IMR-90 (cell line): ENCODE results near the gene HYPK. TPM values are rescaled to one million over a fixed set of nuclear protein-coding genes. Genes with fewer than 3 reads are reported as not detected.

ENCODE experiments used
- ATAC-seq: fragments of 200-7000 bp; cut with Tn5 transposase; 2 replicates; pipeline ENCODE4 v1.9.1; 2020; ENCODE audit warnings: low read depth, mild to moderate bottlenecking, moderate library complexity
- BruUV-seq: library from RNA; stranded (reverse); fragments of 400-500 nt; replicated peaks from 2 replicates; lab custom pipeline; 2021; lab: Mats Ljungman, UMichigan
- CTCF ChIA-PET: fragments of 300-600 bp; formaldehyde crosslinking; extraction: SDS; loops from one replicate; lab custom pipeline; 2021; ENCODE audit warnings: antibody characterized with exemption; lab: Yijun Ruan, JAX
- POLR2A ChIA-PET: fragments of 300-600 bp; sonication (Branson Sonifier 250); formaldehyde crosslinking; loops from one replicate; lab custom pipeline; 2022; ENCODE audit warnings: antibody characterized with exemption; ENCODE audit not compliant: unreplicated experiment; lab: Charles Lee
- DNase-seq: peaks from one replicate; pipeline ENCODE4 v3.0.0; 2013
- H2AFZ ChIP-seq: replicated peaks from 2 replicates; pipeline ENCODE3; 2013; ENCODE audit warnings: low read length, mild to moderate bottlenecking; ENCODE audit not compliant: poor library complexity
- H2AK5ac ChIP-seq: 2 replicates; pipeline ENCODE4 v1.6.1; 2013; ENCODE audit warnings: low read depth, low read length, inconsistent platforms
- H2AK9ac ChIP-seq: replicated peaks from 2 replicates; pipeline ENCODE3; 2013; ENCODE audit warnings: mild to moderate bottlenecking, low read depth, low read length, moderate library complexity; ENCODE audit not compliant: poor library complexity
- H2BK120ac ChIP-seq: 2 replicates; pipeline ENCODE4 v1.6.1; 2013; ENCODE audit warnings: low read depth, low read length, inconsistent platforms
- H2BK15ac ChIP-seq: 3 replicates; pipeline ENCODE4 v1.6.1; 2013; ENCODE audit warnings: low read depth, low read length, inconsistent platforms
- H2BK20ac ChIP-seq: 2 replicates; pipeline ENCODE4 v1.6.1; 2013; ENCODE audit warnings: low read depth, mild to moderate bottlenecking, inconsistent platforms, low read length, moderate library complexity
- H2BK5ac ChIP-seq: 2 replicates; pipeline ENCODE4 v1.6.1; 2013; ENCODE audit warnings: mild to moderate bottlenecking, low read depth, low read length, inconsistent platforms; ENCODE audit not compliant: poor library complexity, severe bottlenecking
- H3K14ac ChIP-seq: replicated peaks from 2 replicates; pipeline ENCODE4 v1.6.1; 2013; ENCODE audit warnings: low read depth, low read length, inconsistent platforms
- H3K18ac ChIP-seq: 2 replicates; pipeline ENCODE4 v1.6.1; 2013; ENCODE audit warnings: low read depth, low read length, control low read depth
- H3K23ac ChIP-seq: 2 replicates; pipeline ENCODE4 v1.6.1; 2013; ENCODE audit warnings: low read depth, low read length, inconsistent platforms
- H3K27ac ChIP-seq: 2 replicates; pipeline ENCODE4 v1.5.1; 2013; ENCODE audit warnings: mild to moderate bottlenecking, control low read depth, low read length; ENCODE audit not compliant: insufficient read depth
- H3K27me3 ChIP-seq: 2 replicates; pipeline ENCODE4 v1.6.1; 2013; ENCODE audit warnings: low read length; ENCODE audit not compliant: control insufficient read depth, insufficient read depth
- H3K36me3 ChIP-seq: 2 replicates; pipeline ENCODE4 v1.6.1; 2013; ENCODE audit warnings: low read length, mixed read lengths; ENCODE audit not compliant: control insufficient read depth, insufficient read depth
- H3K4ac ChIP-seq: 2 replicates; pipeline ENCODE4 v1.6.1; 2013; ENCODE audit warnings: low read depth, low read length, inconsistent platforms
- H3K4me1 ChIP-seq: 2 replicates; pipeline ENCODE4 v1.6.1; 2013; ENCODE audit warnings: low read length, mixed read lengths; ENCODE audit not compliant: control insufficient read depth, insufficient read depth
- H3K4me2 ChIP-seq: 2 replicates; pipeline ENCODE4 v1.6.1; 2013; ENCODE audit warnings: low read depth, mild to moderate bottlenecking, control low read depth, low read length, moderate library complexity
- H3K4me3 ChIP-seq: 2 replicates; pipeline ENCODE4 v1.5.1; 2013; ENCODE audit warnings: low read depth, mild to moderate bottlenecking, control low read depth, low read length, moderate library complexity; ENCODE audit not compliant: insufficient read depth
- H3K56ac ChIP-seq: 2 replicates; pipeline ENCODE4 v1.6.1; 2013; ENCODE audit warnings: low read length, inconsistent platforms; ENCODE audit not compliant: insufficient read depth; ENCODE audit errors: extremely low read depth
- H3K79me1 ChIP-seq, 2 experiments: 2 replicates each; pipeline ENCODE4 v1.6.1; 2013; ENCODE audit warnings: low read length in 2 of 2, inconsistent platforms in 1 of 2, low read depth in 1 of 2
- H3K9ac ChIP-seq: 2 replicates; pipeline ENCODE4 v1.6.1; 2013; ENCODE audit warnings: low read depth, low read length, control low read depth
- H3K9me1 ChIP-seq: 2 replicates; pipeline ENCODE4 v1.6.1; 2013; ENCODE audit warnings: low read length, inconsistent platforms; ENCODE audit not compliant: insufficient read depth
- H3K9me3 ChIP-seq: 2 replicates; pipeline ENCODE4 v1.6.1; 2013; ENCODE audit warnings: low read length; ENCODE audit not compliant: control insufficient read depth, insufficient read depth
- H4K20me1 ChIP-seq: 2 replicates; pipeline ENCODE4 v1.6.1; 2013; ENCODE audit warnings: low read length, inconsistent platforms; ENCODE audit not compliant: insufficient read depth
- H4K5ac ChIP-seq: 2 replicates; pipeline ENCODE4 v1.6.1; 2013; ENCODE audit warnings: mild to moderate bottlenecking, low read depth, low read length, control low read depth
- H4K8ac ChIP-seq, 2 experiments: 2 replicates each; pipeline ENCODE4 v1.6.1; 2013; ENCODE audit warnings: low read depth in 2 of 2, low read length in 2 of 2, control low read depth in 1 of 2, inconsistent platforms in 1 of 2
- H4K91ac ChIP-seq: 2 replicates; pipeline ENCODE4 v1.6.1; 2013; ENCODE audit warnings: low read depth, low read length, inconsistent platforms; ENCODE audit not compliant: insufficient read depth
- BHLHE40 ChIP-seq: fragments of 150-350 bp; IDR thresholded peaks from 2 replicates; pipeline ENCODE4 v1.6.1; 2016; ENCODE audit warnings: mild to moderate bottlenecking, low read depth, low read length
- CEBPB ChIP-seq: IDR thresholded peaks from 2 replicates; pipeline ENCODE4 v1.6.1; 2012; ENCODE audit warnings: low read depth, low read length, improper control_type of control experiment
- CHD1 ChIP-seq: IDR thresholded peaks from 2 replicates; pipeline ENCODE4 v1.6.1; 2012; ENCODE audit warnings: low read depth, low read length, improper control_type of control experiment
- CTCF ChIP-seq: conservative IDR thresholded peaks from 2 replicates; pipeline ENCODE4 v1.5.1; 2012; ENCODE audit warnings: mild to moderate bottlenecking, low read depth, low read length, improper control_type of control experiment
- ELK1 ChIP-seq: fragments of 150-350 bp; IDR thresholded peaks from 2 replicates; pipeline ENCODE4 v1.6.1; 2016; ENCODE audit warnings: low read depth, mild to moderate bottlenecking, low read length, moderate library complexity, borderline replicate concordance
- FOS ChIP-seq: fragments of 150-350 bp; IDR thresholded peaks from 2 replicates; pipeline ENCODE4 v1.6.1; 2016; ENCODE audit warnings: low read depth, low read length
- MAFK ChIP-seq: IDR thresholded peaks from 2 replicates; pipeline ENCODE4 v1.6.1; 2012; ENCODE audit warnings: low read depth, low read length, improper control_type of control experiment
- MAZ ChIP-seq: IDR thresholded peaks from 2 replicates; pipeline ENCODE4 v1.6.1; 2012; ENCODE audit warnings: low read depth, mild to moderate bottlenecking, low read length, improper control_type of control experiment, moderate library complexity, borderline replicate concordance
- MXI1 ChIP-seq: IDR thresholded peaks from 2 replicates; pipeline ENCODE4 v1.6.1; 2012; ENCODE audit warnings: low read depth, mild to moderate bottlenecking, low read length, moderate library complexity, borderline replicate concordance
- NFE2L2 ChIP-seq: fragments of 150-350 bp; IDR thresholded peaks from 2 replicates; pipeline ENCODE4 v1.6.1; 2016; ENCODE audit warnings: low read depth, mild to moderate bottlenecking, low read length
- POLR2A ChIP-seq: IDR thresholded peaks from 2 replicates; pipeline ENCODE4 v1.6.1; 2012; ENCODE audit warnings: mild to moderate bottlenecking, low read depth, low read length
- RAD21 ChIP-seq: IDR thresholded peaks from 2 replicates; pipeline ENCODE4 v1.6.1; 2012; ENCODE audit warnings: low read length, improper control_type of control experiment
- RCOR1 ChIP-seq: IDR thresholded peaks from 2 replicates; pipeline ENCODE4 v1.6.1; 2012; ENCODE audit warnings: mild to moderate bottlenecking, low read length, improper control_type of control experiment; ENCODE audit not compliant: insufficient replicate concordance
- RFX5 ChIP-seq: IDR thresholded peaks from 2 replicates; pipeline ENCODE4 v1.8.0; 2012; ENCODE audit warnings: low read depth, mild to moderate bottlenecking, low read length, moderate library complexity
- SMC3 ChIP-seq: fragments of 150-350 bp; IDR thresholded peaks from 2 replicates; pipeline ENCODE4 v1.6.1; 2016; ENCODE audit warnings: low read depth, mild to moderate bottlenecking, antibody characterized with exemption, low read length, moderate library complexity
- USF2 ChIP-seq: fragments of 150-350 bp; IDR thresholded peaks from 2 replicates; pipeline ENCODE4 v1.6.1; 2017; ENCODE audit warnings: mild to moderate bottlenecking, antibody characterized with exemption, low read length, low read depth
- WGBS, 2 experiments: methylation state at CpG; one replicate each; pipeline versions ENCODE4 v1.1.5 to v1.1.7; 2013; ENCODE audit warnings: missing lambda C conversion rate in 2 of 2; ENCODE audit not compliant: insufficient read length in 1 of 2; ENCODE audit errors: extremely low coverage in 2 of 2; 5-methylcytosine and 5-hydroxymethylcytosine counted together
- dilution Hi-C: fragments of 300-500 bp; cut with HindIII; formaldehyde crosslinking; loops from one replicate; pipeline ENCODE4 v1.14.3; 2018; ENCODE audit warnings: low sequenced_read_pairs; ENCODE audit not compliant: unreplicated experiment
- in situ Hi-C: fragments of 300-500 bp; cut with MboI; formaldehyde crosslinking; loops from 3 replicates; pipeline ENCODE4 v1.14.3; 2019; ENCODE audit warnings: low sequenced_read_pairs, inconsistent platforms, mixed read lengths
- intact Hi-C: fragments of 100-400 bp; cut with micrococcal nuclease; formaldehyde crosslinking; loops from 2 replicates; pipeline ENCODE4 v1.10.0; 2022
- polyA plus RNA-seq, 3 experiments: library from polyadenylated mRNA; depleted of rRNA; stranded (reverse); fragments of >200 nt; gene quantifications; 2 replicates each; pipeline ENCODE4 v1.2.3, GENCODE V29; 2012; ENCODE audit warnings: low replicate concordance in 1 of 3
- total RNA-seq: library from RNA; depleted of rRNA; stranded (reverse); fragments of >200 nt; gene quantifications from 2 replicates; pipeline ENCODE4 v1.2.3, GENCODE V29; 2012

HYPK gene
- total and polyA plus RNA-seq, 2 of the 4 experiments (the other 2 are of a cell fraction): 1.4 to 9.1 TPM

- no peak overlapping the region for H3K23ac ChIP-seq
- H2AK5ac ChIP-seq: no peak overlapping the region
- TF ChIP-seq MAFK (no peak), RFX5 (no peak), RCOR1 (no peak), CTCF (no peak), BHLHE40 (no peak), RAD21 (no peak), MXI1 (no peak), POLR2A (no peak), ELK1 (no peak), SMC3 (no peak), MAZ (no peak), USF2 (no peak), NFE2L2 (no peak), CEBPB (no peak), FOS (no peak), CHD1 (no peak)
- peaks cover 8% of the 10 kb centered on the region for H3K36me3 ChIP-seq
- H4K91ac ChIP-seq: no peak overlapping the region
- H3K27me3 ChIP-seq: no peaks in the 10 kb centered on the region
- no peak for ATAC-seq
- H3K4ac ChIP-seq: no peak overlapping the region
- H3K27ac ChIP-seq: no peak overlapping the region
- no peak overlapping the region for H4K5ac ChIP-seq
- in situ Hi-C loops: no loop called here
- no peaks in the 10 kb centered on the region for H4K20me1 ChIP-seq
- H3K4me1 ChIP-seq: no peaks in the 10 kb centered on the region
- H2AK9ac ChIP-seq: no peak overlapping the region
- intact Hi-C loops: no loop called here
- dilution Hi-C loops: no loop called here
- no peak overlapping the region for H3K14ac ChIP-seq
- no peaks in the 10 kb centered on the region for H3K9me1 ChIP-seq
- no peaks in the 10 kb centered on the region for H3K9me3 ChIP-seq
- peaks cover 0 to 4% of the 10 kb centered on the region in 2 experiments; a peak in 2 of 4 replicates for H3K79me1 ChIP-seq
- H2BK120ac ChIP-seq: no peak overlapping the region
- H3K18ac ChIP-seq: no peak overlapping the region
- H4K8ac ChIP-seq: no peak overlapping the region
- no peak overlapping the region for H2BK20ac ChIP-seq
- H2BK5ac ChIP-seq: no peak overlapping the region
- no CpG with 5 or more reads among the region's 3 CpGs for WGBS, 2 experiments
- no peak overlapping the region for H3K56ac ChIP-seq
- ChIA-PET POLR2A (interaction anchor here (0.6 kb wide), 1 partner anchor 1691 kb away, joined by 11 read pairs; no protein-coding TSS in a partner anchor), CTCF (no interaction called here)
- no TSS peak for BruUV-seq
- no peak overlapping the region for H2BK15ac ChIP-seq
- no peak overlapping the region for H3K9ac ChIP-seq
- no peak overlapping the region for H3K4me3 ChIP-seq
- H3K4me2 ChIP-seq: no peak overlapping the region
- no peak overlapping the region for H2AFZ ChIP-seq
- no peak for DNase-seq
These were observed 50.9 kb downstream of the HYPK start for GRCh38 chr15:43851251-43851650.
